Gastrocnemius medialis (tissue), 4 donors: ENCODE data around the gene ZBTB16.

Experiments used
- CTCF ChIP-seq, 5 experiments: fragments of 450-650 bp in 3 of 5; fragments of 200-600 bp in 2 of 5; sonication (generic) in 2 of 5; IDR thresholded peaks in 4 of 5; conservative IDR thresholded peaks in 1 of 5; 1 replicate in 4 of 5; 2 replicates in 1 of 5; pipeline ENCODE4 v1.5.1; 2016 to 2019; ENCODE audit warnings: antibody characterized with exemption in 5 of 5, mild to moderate bottlenecking in 3 of 5, moderate library complexity in 3 of 5
- POLR2A ChIP-seq, 2 donors: fragments of 450-650 bp; IDR thresholded peaks; one replicate each; pipeline ENCODE4 v1.6.1; 2017; ENCODE audit warnings: antibody characterized with exemption in 2 of 2, mild to moderate bottlenecking in 2 of 2, moderate library complexity in 2 of 2

GRCh38 chr11:114033066-114033465 lies 26.4 kb upstream of the ZBTB16 start:
- TF ChIP-seq CTCF (IDR thresholded peaks at IDR 0.05 in 4 of 5, conservative IDR thresholded peaks at IDR 0.05 in 1 of 5), result no peak
- TF ChIP-seq POLR2A (IDR thresholded peaks at IDR 0.05), result no peak
